ENCODE data around the gene DTWD1.

DTWD1 gene

DNA sequence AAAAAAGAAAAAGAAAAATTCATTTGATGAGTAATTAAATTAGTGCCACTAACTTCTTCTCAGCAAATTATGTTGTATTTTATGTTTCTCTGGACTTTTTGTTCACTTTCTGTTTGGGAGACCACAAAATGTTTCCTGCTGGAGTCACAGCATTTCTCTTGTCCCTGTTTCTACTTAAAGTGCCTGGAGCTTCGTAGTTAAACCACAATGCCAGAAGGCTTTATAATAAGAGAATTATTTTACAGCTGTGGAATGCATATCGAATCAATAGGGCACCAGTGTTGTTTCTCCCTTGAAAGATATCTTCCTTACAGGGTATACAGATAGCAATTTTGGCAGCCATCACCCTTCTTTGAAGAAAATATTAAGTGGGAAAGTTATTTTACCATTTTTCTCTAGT lies 3.2 kb downstream of the DTWD1 start:
- DNase-seq (ENCODE audit: low read depth): no peak
- TF ChIP-seq, protein P1, sequence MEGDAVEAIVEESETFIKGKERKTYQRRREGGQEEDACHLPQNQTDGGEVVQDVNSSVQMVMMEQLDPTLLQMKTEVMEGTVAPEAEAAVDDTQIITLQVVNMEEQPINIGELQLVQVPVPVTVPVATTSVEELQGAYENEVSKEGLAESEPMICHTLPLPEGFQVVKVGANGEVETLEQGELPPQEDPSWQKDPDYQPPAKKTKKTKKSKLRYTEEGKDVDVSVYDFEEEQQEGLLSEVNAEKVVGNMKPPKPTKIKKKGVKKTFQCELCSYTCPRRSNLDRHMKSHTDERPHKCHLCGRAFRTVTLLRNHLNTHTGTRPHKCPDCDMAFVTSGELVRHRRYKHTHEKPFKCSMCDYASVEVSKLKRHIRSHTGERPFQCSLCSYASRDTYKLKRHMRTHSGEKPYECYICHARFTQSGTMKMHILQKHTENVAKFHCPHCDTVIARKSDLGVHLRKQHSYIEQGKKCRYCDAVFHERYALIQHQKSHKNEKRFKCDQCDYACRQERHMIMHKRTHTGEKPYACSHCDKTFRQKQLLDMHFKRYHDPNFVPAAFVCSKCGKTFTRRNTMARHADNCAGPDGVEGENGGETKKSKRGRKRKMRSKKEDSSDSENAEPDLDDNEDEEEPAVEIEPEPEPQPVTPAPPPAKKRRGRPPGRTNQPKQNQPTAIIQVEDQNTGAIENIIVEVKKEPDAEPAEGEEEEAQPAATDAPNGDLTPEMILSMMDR (IDR thresholded peaks at IDR 0.05; ENCODE audit: control insufficient read depth, insufficient read depth, low read depth, low read length, missing control alignments): no peak
- no peak overlapping the region for H3K4me3 ChIP-seq (ENCODE audit: control insufficient read depth, low read depth, low read length)

DNA sequence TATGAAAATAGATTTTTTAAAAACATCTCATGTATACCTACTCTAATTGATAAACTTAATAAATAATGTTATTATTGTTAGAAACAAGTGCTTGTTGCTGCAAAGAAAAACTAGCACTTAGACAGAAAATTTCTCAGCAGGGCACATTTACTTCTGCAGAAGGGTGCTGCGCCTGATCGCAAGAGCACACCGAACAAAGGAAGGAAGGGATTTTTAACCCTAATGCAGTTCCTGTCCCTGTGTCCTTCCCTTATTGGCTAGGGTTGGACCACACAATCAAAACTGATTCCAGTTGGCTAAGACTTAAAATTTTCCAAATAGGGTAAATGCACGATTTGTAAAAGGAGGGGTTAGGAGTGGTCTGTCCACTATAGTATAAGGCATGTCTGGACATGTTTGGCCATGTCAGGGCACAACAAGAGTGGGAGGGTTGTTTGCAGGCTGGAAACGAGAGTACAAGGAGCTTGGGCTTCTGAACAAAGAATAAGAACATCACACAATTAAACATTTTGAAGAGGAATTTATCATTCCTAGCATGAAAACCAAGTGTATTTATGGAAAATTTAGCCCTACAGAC lies 4.7 kb downstream of the DTWD1 start:
- TF ChIP-seq, protein P1 (IDR thresholded peaks at IDR 0.05; ENCODE audit: control insufficient read depth, insufficient read depth, low read depth, low read length, missing control alignments): no peak
- no peak overlapping the region for H3K4me3 ChIP-seq (ENCODE audit: control insufficient read depth, low read depth, low read length)
- DNase-seq (ENCODE audit: low read depth): no peak

DNA sequence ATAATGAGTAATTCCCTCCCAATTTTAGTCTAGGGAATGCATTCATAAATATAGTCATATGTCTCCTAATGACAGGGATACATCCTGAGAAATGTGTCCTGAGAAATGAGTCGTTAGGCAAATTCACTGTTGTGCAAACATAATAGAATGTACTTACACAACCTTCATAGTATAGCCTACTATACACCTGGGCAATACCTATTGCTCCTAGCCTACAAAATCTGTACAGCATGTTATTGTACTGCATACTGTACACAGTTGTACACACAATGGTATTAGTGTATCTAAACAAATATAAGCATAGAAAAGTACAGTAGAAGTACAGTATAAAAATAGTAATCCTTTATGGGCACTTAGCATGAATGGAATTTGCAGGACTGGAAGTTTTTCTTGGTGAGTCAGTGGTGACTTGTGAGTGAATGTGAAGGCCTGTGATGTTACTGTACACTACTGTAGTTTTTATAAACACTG lies 6.6 kb downstream of the DTWD1 start:
- H3K4me3 ChIP-seq (ENCODE audit: control insufficient read depth, low read depth, low read length): no peak overlapping the region
- DNase-seq (ENCODE audit: low read depth): peak; percentile 75
- TF ChIP-seq, protein P1 (IDR thresholded peaks at IDR 0.05; ENCODE audit: control insufficient read depth, insufficient read depth, low read depth, low read length, missing control alignments): no peak

DNA sequence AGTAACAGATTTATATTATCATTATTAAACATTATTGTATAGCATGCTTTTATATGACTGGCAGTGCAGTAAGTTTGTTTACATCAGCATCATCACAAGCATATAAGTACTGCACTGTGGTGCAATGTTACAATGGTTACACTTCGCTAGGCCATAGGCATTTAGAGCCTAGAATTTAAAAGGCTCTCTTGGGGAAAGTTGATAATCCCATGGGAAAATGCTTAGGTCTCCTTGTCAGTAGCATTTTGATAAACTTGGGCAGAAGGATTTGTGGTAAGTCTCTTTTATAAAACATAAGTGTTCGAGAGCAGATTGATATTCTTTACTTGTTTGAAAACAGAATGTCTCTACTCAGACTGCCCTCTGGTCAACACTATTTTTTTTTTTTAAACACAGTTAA lies 7.5 kb downstream of the DTWD1 start:
- TF ChIP-seq, protein P1 (IDR thresholded peaks at IDR 0.05; ENCODE audit: control insufficient read depth, insufficient read depth, low read depth, low read length, missing control alignments): no peak
- DNase-seq (ENCODE audit: low read depth): no peak
- H3K4me3 ChIP-seq (ENCODE audit: control insufficient read depth, low read depth, low read length): no peak overlapping the region

DNA sequence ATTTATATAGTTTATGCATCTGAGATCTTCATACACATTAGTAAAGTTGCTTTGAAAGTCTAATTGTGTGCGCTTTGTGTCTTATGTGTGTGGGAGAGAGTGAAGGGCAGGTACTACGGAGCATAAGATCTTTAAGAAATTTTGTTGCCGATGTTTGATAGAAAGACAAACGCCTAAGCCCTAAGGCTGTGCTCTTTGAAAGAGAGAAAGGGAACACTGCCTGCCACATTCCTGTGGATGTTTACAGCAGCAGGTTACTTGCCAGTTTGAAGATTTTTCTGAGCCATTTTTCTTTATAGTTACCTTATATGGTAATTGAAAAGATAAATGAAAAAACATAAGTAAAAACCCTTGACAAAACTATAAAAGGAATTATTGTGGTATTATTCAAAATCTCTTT lies 17.0 kb downstream of the DTWD1 start:
- DNase-seq (ENCODE audit: low read depth): no peak
- TF ChIP-seq, protein P1 (IDR thresholded peaks at IDR 0.05; ENCODE audit: control insufficient read depth, insufficient read depth, low read depth, low read length, missing control alignments): no peak
- H3K4me3 ChIP-seq (ENCODE audit: control insufficient read depth, low read depth, low read length): no peak overlapping the region

DNA sequence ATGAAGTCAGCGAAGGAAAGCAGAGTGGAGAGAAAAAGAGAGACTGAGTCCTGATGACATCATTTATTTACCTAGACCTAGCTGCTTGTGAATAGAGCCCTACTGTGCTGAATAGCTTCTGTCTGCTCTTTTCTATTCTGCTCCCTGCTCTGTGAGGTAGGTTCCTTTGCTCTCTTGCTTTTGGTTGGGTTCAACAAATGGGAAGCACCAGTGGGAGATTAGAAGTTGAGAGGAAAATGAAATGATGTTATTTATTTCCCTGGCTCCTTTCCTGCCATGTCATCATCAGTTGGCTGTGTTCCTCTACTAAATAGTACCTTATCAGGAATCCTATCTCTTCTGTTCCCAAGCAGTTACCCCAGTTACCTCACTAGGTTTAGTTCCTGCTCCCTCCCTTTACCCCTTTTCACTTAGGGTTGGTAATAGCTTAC lies 23.5 kb downstream of the DTWD1 start:
- no peak overlapping the region for H3K4me3 ChIP-seq (ENCODE audit: control insufficient read depth, low read depth, low read length)
- TF ChIP-seq, protein P1 (IDR thresholded peaks at IDR 0.05; ENCODE audit: control insufficient read depth, insufficient read depth, low read depth, low read length, missing control alignments): no peak
- no peak for DNase-seq (ENCODE audit: low read depth)

Measured in AG09309 (cell line).